Neutrophil (primary cell): ENCODE measurements around the gene KCNQ2.

Experiments used
- H3K27ac ChIP-seq: fragments of 200-600 bp; sonication (generic); 2 replicates; pipeline ENCODE4 v1.5.1; 2016; ENCODE audit warnings: mild to moderate bottlenecking, moderate library complexity
- H3K27me3 ChIP-seq: fragments of 200-600 bp; sonication (generic); 2 replicates; pipeline ENCODE4 v1.6.0; 2016; ENCODE audit warnings: mild to moderate bottlenecking
- H3K36me3 ChIP-seq: fragments of 200-600 bp; sonication (generic); 2 replicates; pipeline ENCODE4 v1.5.1; 2017
- H3K4me1 ChIP-seq, 2 experiments: fragments of 200-600 bp in 1 of 2; sonication (generic) in 1 of 2; 1 replicate in 1 of 2; 2 replicates in 1 of 2; pipeline versions ENCODE4 v1.5.1 to v1.6.1; 2013 to 2016; ENCODE audit warnings: low read depth in 1 of 2, low read length in 1 of 2, mild to moderate bottlenecking in 1 of 2, moderate library complexity in 1 of 2; ENCODE audit not compliant: control insufficient read depth in 1 of 2, insufficient read depth in 1 of 2
- H3K4me3 ChIP-seq, 2 experiments: fragments of 200-600 bp in 1 of 2; sonication (generic) in 1 of 2; 1 replicate in 1 of 2; 2 replicates in 1 of 2; pipeline ENCODE4 v1.5.1; 2013 to 2016; ENCODE audit warnings: low read depth in 1 of 2, low read length in 1 of 2, mild to moderate bottlenecking in 1 of 2, moderate library complexity in 1 of 2
- H3K9me3 ChIP-seq: fragments of 200-600 bp; sonication (generic); 2 replicates; pipeline ENCODE4 v1.5.1; 2016
- CTCF ChIP-seq: fragments of 200-600 bp; sonication (generic); IDR thresholded peaks from 2 replicates; pipeline ENCODE4 v1.5.1; 2016; ENCODE audit warnings: antibody characterized with exemption

The KCNQ2 gene

GRCh38 chr20:63412889-63413288 is 59.6 kb downstream of the KCNQ2 start:
- Histone ChIP-seq H3K27ac (no peak overlapping the region), H3K9me3 (no peaks in the 10 kb centered on the region), H3K36me3 (no peaks in the 10 kb centered on the region), H3K4me3 (no peak overlapping the region), H3K4me1 (no peaks in the 10 kb centered on the region), H3K27me3 (peaks cover 16% of the 10 kb centered on the region)
- TF ChIP-seq CTCF, result no peak

- Histone ChIP-seq H3K4me1 (no peaks in the 10 kb centered on the region), H3K36me3 (no peaks in the 10 kb centered on the region), H3K27me3 (peaks cover 16% of the 10 kb centered on the region), H3K4me3 (no peak overlapping the region), H3K9me3 (no peaks in the 10 kb centered on the region), H3K27ac (no peak overlapping the region)
- no peak for TF ChIP-seq CTCF
Measured at GRCh38 chr20:63411898-63412631, 60.4 kb downstream of the KCNQ2 start.

GRCh38 chr20:63411151-63411897 is 61.1 kb downstream of the KCNQ2 start:
- no peak overlapping the region for H3K27ac ChIP-seq
- H3K9me3 ChIP-seq, result no peaks in the 10 kb centered on the region
- no peaks in the 10 kb centered on the region for H3K36me3 ChIP-seq
- no peak for TF ChIP-seq CTCF
- H3K27me3 ChIP-seq, result peaks cover 16% of the 10 kb centered on the region
- no peak overlapping the region for H3K4me3 ChIP-seq
- H3K4me1 ChIP-seq, result no peaks in the 10 kb centered on the region

GRCh38 chr20:63409834-63410435 is 62.5 kb downstream of the KCNQ2 start:
- Histone ChIP-seq H3K36me3 (no peaks in the 10 kb centered on the region), H3K4me3 (no peak overlapping the region), H3K27me3 (peaks cover 16% of the 10 kb centered on the region), H3K9me3 (no peaks in the 10 kb centered on the region), H3K4me1 (no peaks in the 10 kb centered on the region), H3K27ac (no peak overlapping the region)
- no peak for TF ChIP-seq CTCF

GRCh38 chr20:63409066-63409833 is 63.2 kb downstream of the KCNQ2 start:
- Histone ChIP-seq H3K36me3 (no peaks in the 10 kb centered on the region), H3K27ac (no peak overlapping the region), H3K27me3 (peaks cover 16% of the 10 kb centered on the region), H3K4me3 (no peak overlapping the region), H3K9me3 (no peaks in the 10 kb centered on the region), H3K4me1 (no peaks in the 10 kb centered on the region)
- TF ChIP-seq CTCF, result no peak
